ENCODE measurements around the gene AKR1C3.
"Not testable (repeated sequence)": the region's sequence is repeated elsewhere in the genome, so short reads cannot be mapped to it uniquely, and the experiment has no call there.

Gene AKR1C3

DNA sequence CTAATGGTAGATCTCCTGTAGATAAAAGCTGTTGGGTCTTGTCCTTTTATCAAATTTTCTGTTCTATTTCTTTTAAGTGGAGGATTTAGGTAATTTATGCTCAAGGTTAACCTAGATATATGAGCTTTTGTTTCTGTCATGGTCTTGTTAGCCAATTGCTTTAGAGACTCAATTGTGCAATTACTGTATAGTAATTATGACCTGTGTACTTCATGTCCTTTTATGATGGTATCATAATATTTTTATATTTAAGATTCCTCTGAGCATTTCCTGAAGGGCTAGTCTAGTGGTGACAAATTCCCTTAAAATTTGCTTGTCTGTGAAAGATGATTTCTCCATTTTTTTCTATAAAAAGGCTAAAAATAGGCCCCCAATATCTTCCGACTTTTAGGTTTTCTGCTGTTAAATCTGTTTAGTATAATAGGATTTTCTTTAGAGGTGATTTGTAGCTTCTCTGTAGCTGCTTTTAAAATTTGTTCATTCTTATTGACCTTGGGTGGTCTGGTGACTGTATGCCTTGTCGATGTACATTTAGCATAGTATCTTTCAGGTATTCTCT, 5.4 kb upstream of the AKR1C3 start:
- DNase-seq (ENCODE audit: low spot score), result no peak

DNA sequence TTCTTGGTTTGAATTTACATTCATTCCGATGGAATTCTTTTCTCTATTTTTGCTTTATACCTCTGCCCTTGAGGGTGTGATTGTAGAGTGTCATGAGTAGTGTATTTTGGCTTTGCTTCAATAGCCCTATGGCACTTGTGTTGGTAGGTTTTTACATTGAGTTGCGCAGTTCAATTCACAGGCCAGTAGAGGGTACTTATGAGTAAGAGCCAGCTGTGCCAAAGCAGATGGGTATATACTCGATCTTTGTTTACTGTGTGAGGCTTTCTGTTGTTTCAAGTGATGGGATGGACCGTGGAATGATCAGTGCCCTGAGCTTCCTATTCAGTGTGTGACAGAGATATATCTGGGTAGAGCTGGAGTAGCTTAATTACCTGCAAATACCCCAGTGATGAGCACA, 4.3 kb upstream of the AKR1C3 start:
- DNase-seq (ENCODE audit: low spot score), result no peak

DNA sequence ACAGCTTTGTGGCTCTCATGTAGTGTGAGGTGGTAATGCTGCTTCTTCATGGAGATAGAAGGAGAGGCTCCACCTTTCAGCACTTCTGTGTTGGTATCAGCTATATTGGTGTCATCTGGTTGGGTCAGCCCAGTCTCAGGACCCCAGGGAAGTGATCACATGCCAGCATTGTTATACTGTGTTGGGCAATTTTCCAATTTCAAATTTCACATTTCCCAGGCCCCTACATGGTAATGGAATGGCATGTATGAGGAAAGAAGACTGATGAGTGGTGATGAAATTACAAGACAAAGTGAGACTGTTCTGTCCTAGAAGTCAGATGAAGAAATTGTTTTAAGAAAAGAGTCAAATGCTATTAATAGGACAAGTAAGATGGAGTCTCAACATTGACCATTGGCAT, 3.7 kb upstream of the AKR1C3 start:
- no peak for DNase-seq (ENCODE audit: low spot score)

DNA sequence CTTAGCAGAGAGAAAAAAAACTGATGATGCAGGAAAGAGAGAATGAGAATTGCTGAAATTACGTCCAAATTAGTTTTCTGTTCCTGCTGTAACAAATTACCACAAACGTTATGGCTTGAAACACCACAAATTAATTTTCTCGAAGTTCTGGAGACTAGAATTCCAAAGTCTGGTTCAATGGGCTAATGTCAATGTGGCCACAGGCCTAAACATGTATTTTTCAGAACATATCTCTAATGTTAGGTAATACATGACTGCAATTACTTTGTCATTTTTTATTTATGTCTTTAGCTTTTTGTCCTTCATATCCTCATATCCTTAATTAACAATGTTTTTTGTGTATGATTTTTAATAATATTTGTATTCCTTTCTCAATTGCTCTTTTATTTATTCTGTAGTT, 3.0 kb upstream of the AKR1C3 start:
- DNase-seq (ENCODE audit: low spot score), result no peak

DNA sequence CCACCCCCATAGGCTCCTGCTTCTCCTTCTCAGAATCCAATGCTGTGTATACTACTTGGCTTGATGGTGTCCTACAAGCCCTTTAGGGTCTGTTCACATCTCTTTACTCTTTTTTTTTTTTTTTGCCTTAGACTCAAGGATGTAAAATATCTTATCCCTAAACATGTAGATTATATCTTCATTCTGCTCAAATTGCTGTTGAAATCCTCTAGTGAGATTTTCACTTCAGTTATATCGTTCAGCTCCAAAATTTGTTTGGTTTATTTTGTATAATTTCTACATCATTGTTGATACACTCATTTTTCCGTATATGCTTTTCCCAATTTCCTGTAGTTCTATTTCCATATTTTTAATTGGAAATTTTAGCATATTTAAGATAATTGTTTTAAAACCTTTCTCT, 1.8 kb upstream of the AKR1C3 start:
- DNase-seq (ENCODE audit: low spot score), result no peak

DNA sequence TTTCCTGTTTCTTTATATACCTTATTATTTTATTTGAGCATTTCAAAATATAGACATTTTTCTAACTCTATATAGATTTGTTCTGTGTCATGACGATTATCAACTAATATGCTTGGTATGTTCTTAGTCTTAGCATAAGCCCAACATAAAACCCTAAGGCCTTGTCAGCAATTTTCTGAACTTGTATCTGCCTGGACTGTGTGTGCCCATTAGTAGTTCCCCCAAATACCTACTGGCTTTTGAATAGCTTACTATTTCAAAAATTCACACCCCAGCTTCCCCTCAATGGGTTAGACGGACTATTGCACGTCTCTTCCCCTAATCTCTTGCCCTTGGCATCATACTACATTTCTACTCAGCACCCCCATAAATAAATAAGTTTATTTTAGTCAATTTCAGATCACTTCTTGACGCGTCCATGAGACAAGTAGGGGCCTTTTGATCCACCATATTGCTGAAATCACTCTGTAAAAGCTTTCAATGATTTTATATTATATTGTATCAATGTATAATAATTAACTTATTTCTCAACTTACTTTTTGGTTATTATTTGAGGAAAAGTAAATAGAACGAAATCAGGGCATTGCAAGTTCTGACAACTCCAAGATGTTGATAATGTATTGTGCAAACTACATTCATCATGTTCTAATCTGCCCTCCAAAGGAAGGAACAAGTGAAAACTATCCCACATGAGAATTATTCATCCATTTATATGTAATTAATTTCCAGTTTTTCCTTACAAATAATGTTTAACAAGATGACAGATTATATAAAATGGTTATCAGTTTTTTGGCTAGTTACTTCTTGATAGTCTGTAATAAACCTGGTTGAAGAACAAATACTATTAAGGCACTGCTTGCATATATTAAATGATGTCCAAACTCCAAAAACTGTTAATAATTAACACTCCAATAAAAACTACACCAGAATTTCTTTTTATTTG, 1.1 kb upstream of the AKR1C3 start:
- DNase-seq (ENCODE audit: low spot score), result no peak

DNA sequence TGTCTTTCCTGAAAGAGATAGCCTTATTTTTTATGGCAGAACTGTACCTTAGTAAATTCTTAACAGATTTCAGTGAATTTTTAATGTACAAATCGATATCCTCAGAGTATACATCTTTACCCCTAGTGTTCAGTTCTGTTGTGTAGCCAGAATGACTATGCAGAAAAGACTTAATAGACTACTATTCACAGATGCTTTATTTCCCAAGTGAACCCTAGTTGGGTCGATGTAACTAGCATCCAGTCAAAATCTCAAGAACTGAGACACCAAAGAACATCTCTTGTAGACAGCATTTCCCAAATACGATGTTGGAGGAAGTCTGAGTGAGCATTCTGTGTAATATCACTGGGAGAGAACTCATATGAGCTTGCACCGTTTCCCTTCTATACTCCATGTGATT, 1.5 kb downstream of the AKR1C3 start:
- no peak for DNase-seq (ENCODE audit: low spot score)

DNA sequence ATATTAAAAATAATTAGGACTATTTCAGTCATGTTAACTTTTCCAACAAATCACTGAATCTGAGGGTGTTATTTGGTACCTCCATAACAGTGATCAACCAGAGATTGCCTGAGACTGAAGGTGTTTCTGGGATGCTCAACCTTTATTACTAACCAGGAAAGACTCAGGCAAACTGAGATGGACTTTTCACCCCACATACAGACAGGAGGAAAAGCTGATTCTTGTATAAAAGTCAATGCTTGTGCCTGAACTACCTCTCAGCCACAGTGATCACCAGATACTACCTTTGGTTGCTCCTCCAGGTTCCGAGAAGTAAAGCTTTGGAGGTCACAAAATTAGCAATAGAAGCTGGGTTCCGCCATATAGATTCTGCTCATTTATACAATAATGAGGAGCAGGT, 1.9 kb downstream of the AKR1C3 start:
- no peak for DNase-seq (ENCODE audit: low spot score)

DNA sequence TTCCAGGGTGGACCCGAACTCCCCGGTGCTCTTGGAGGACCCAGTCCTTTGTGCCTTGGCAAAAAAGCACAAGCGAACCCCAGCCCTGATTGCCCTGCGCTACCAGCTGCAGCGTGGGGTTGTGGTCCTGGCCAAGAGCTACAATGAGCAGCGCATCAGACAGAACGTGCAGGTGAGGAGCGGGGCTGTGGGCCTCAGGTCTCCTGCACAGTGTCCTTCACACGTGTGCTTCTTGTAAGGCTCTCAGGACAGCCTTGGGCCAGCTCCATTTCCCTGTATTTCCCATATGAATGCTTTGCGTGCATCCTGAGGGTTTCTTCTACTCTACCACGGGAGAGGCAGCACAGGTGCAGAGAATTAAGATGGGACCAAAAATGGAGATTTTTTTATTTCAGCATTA, 8.3 kb downstream of the AKR1C3 start:
- DNase-seq (ENCODE audit: low spot score), result not testable (repeated sequence)

DNA sequence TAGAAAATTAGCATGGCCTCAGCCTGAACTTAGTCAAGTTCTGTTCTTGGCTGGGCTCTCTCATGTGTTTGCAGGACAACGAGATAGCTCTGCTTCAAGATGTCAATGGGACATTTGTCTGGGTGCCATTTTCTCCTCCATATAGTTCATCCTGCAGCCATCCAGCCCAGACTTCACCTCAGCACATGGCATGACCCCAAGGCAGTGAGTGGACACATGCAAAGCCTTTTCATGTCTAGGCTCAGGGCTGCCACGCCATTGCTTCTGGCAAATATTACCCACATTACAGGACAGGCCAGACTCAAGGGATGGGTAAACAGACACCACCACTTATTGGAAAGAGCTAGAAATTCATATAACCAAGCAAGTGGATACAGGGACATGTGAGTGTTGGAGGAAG, 9.3 kb downstream of the AKR1C3 start:
- no peak for DNase-seq (ENCODE audit: low spot score)

DNA sequence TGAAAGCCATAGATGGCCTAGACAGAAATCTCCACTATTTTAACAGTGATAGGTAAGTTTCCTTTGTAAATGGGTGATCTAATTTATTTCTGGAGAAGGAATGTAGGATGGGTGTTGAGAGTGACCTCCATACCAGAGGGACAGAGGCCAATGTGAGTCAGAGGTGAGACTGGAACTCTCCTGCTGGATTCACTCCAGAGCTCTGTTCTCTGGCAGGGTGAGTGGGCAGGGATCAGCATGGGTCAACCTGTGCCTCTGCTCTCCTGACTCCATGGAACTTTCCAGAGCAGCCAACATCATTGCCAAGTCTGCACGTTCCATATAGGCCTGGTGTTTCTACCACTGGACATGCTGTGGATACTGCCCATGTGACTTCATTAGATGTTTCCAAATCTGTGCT, 11.4 kb downstream of the AKR1C3 start:
- no peak for DNase-seq (ENCODE audit: low spot score)

DNA sequence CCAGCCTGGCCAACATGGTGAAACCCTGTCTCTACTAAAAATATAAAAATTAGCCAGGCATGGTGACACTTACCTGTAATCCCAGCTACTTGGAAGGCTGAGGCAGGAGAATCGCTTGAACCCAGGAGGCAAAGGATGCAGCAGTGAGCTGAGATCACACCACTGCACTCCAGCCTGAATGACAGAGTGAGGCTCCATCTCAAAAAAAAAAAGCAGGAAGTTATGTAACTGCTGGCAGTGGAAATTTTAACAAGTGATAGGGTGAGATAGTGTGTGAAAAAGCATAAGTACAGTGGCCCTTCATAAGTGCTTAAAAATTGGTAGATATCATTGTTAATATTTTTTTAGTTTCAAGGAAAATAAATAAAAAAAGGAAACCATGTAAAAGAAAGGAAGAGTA, 12.3 kb downstream of the AKR1C3 start:
- DNase-seq (ENCODE audit: low spot score), result no peak

DNA sequence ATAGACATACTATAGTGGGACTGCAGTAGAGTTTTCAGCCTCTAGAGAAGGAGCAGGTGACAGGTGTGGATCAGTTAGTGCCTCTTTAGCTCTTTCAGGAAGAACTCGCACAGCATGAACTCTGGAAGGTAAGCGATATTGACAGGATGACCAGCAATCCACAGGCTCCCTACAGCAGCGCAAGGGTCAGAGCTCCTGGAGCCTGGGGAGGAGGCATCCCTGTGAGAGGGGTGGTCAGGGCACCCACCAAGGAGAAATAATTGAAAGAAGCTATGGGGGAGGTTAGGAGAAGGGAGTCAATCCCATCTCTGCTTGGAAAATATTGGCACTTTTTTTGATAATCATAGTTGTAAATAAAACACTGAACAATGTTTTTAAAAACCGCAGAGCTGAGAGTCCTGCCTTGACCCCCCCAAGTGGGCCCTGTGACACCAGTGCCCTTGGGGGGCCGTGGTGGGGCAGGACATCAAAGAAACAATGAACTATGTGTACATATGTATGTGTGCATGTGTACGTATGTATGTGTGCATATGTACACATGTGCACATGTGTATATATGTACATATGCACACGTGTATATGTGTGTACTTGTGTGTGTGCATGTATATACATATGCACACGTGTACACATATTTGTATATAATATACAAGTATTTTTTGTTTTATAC, 13.8 kb downstream of the AKR1C3 start:
- DNase-seq (ENCODE audit: low spot score), result no peak

DNA sequence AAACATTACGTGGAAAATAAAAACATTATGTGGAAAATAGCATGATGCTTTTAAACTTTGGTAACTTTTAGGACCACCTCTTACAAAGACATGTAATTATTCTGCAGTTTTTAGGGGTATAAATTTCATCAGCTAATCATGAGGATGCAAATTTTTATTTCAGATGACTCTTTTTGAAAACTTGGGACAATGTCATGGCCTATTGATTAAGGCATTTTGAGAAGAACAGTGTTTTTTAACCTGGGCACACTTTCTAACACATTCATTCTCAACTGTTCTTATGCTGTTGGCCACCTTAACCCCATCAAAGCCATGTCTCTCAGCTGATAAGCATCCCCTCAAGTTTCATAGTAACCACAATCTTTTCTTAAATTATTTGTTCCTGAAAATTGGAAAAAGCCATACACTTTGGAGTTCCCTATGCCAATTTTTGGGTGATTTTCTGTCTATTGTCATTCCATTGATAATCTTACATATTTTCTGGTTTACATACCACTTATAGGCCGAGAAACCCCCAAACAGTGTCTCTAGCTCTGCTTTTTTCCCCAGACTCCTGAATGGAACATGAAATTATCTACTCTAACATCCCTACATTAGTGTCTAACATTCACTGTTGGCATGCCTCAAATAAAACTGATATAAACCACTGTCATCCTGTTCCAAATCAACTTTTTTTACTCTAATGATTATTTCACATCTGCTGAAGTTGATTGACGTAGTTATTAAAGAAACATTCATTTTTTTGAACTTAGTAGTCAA, 14.6 kb downstream of the AKR1C3 start:
- no peak for DNase-seq (ENCODE audit: low spot score)

DNA sequence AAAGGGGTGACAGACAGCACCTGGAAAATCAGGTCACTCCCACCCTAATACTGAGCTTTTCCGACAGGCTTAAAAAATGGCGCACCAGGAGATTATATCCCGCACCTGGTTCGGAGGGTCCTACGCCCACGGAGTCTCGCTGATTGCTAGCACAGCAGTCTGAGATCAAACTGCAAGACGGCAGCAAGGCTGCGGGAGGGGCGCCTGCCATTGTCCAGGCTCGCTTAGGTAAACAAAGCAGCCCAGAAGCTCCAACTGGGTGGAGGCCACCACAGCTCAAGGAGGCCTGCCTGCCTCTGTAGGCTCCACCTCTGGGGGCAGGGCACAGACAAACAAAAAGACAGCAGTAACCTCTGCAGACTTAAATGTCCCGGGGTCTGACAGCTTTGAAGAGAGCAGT, 15.6 kb downstream of the AKR1C3 start:
- DNase-seq (ENCODE audit: low spot score), result not testable (repeated sequence)

DNA sequence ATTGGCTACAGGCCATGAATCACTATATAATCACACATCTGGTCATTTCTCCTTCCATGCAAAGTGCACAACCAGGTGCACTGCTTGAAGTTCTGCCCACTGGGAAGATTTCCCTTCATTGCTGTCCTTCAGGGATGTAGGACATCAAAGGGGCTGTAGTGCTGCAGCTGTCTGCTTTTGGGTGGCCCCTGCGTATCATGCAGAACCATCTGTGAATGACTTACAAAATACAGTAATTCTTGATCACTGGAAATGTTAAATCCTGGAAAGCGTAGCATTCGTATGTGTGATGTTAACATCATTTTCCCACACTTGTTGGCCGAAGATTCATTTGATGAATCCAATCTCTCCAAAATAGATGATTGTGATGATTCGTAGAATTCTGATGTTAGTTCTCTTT, 22.4 kb downstream of the AKR1C3 start:
- DNase-seq (ENCODE audit: low spot score), result no peak

DNA sequence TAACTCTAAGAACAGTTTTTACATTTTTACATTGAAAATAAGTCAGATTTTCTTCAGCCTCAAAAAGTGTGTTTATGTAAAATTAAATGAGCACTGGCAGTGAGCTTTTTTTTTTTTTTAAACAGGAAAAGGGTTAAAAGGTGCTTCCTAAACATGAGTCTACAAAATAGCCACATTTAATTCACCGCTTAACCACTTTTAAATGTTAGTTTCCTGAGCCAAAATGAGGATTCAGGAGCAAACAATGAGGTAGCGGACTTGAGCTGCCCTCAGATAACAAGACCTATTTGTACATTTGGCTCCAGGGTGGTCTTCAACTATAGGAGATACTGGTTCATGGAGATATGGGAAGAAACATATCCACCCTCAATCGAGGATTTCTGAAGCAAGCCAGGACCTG, 22.8 kb downstream of the AKR1C3 start:
- DNase-seq (ENCODE audit: low spot score), result no peak

DNA sequence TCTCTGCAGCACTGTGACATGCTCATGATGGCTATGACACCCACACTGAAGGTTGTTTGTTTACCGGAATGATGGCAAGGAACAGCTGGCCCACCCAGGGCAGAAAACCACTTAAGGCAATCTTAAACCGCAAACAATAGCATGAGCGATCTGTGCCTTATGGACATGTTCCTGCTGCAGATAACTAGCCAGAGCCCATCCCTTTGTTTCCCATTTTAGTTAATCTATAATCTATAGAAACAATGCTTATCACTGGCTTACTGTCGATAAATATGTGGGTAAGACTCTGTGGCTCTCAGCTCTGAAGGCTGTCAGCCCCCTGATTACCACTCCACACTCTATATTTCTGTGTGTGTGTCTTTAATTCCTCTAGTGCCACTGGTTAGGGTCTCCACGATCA, 25.8 kb downstream of the AKR1C3 start:
- not testable (repeated sequence) for DNase-seq (ENCODE audit: low spot score)

DNA sequence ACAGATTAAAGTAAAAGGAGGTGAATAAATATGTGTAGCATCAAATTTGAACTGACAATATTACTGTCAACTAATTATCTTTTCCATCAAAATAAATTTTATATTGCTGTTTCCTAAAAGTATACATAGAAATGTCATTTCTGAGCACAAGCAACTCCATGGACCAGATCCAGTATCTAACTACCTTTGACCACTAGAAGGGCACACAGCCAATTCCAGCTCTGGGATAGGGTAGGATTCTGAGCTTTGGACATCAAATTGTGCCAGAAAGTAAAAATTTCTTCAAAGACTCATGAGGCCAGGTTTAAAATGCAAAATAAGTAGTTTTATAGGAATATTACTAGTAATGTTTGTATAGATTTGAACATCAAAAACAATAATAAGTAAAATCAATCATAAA, 29.7 kb downstream of the AKR1C3 start:
- no peak for DNase-seq (ENCODE audit: low spot score)

DNA sequence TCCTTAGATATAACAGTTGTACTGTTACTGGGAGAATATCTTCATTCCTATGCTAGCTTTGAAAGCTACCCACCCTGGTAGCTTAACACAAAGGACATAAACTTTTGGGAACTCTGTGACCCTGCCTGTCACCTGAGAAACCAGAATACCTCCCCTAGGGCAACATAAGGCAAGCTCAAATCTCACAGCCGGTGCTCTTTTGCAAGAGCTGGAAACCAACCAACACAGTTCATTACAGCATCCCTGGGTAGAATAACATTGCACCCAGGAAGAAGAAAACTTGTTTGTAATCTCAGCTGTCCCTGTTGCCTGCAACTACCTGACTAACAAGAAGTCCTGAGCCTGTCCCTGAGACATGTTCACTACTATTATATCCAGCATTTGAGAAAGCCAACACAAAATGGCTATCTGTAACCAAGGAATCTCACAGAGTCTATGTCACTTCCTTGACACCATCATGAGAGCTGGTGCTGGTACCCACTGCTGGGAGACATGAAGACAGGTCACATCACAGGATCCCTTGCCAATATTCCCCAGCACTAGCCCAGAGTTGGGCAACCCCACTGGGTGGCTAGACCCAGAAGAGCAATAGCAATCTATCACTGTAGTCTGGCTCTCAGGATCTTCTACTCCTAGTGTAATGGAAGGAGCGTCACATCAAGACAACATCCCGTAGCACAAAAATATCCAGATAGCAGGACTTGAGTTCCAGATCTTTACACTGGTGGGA, 31.3 kb downstream of the AKR1C3 start:
- no peak for DNase-seq (ENCODE audit: low spot score)

DNA sequence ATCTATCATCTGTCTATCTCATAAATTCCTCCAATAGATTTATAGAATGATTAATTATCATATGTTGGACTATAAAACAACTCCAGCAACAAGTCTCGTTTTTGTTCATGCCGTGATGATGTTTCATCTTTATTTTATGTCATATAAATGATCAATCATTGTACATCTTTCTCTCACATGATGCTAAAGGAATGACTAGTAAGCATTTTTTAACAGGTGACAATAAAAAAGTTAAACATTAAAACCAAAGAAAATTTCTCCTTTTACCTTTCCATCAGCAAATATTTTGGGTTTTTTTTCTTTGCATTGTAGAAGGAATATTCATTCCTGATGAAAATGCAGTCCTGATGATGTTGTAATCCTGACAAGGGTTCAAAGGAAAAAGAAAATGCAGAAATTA, 41.4 kb downstream of the AKR1C3 start:
- DNase-seq (ENCODE audit: low spot score), result no peak
